Measurements from ENCODE around the gene GATD1.

GATD1 gene

GRCh38 chr11:812390-812789 is 35.1 kb upstream of the GATD1 start:
- no peak for DNase-seq

DNA sequence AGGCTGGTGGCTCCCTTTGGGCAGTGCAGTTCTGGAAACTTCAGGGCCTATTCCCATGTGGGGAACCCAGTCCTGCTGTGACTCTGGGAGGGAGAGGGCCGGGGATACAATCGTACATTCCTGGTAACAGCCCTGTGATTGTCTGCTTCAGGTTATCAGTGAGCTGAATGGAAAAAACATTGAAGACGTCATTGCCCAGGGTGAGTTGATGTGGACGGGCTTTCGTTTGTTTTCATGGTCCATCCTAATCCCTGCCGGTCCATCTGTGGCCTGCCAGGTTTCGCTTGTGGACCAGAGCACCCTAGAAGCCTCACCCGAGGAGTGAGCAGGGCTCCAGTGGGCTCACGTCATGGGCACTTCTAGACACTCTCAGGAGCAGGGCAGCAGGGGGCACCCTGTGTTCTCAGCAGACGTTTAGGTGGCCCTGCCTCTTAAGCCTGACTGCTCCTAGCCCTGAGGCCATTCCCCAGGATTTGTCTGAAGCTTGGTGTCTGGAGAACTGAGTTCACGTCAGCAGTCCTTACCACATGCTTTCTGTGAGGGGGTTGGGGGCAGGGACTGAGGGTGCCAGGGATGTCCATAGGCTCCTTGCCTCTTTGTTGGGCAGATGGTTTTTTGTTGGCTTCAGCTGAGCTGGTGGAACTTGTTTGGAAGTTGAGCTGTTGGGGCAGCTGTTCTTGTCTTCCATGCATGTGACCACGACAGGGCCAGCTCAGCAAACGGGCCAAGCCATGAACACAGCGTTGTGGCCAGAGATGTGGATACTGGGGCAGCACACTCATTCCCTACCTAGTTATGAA is 34.4 kb upstream of the GATD1 start:
- DNase-seq: no peak

DNA sequence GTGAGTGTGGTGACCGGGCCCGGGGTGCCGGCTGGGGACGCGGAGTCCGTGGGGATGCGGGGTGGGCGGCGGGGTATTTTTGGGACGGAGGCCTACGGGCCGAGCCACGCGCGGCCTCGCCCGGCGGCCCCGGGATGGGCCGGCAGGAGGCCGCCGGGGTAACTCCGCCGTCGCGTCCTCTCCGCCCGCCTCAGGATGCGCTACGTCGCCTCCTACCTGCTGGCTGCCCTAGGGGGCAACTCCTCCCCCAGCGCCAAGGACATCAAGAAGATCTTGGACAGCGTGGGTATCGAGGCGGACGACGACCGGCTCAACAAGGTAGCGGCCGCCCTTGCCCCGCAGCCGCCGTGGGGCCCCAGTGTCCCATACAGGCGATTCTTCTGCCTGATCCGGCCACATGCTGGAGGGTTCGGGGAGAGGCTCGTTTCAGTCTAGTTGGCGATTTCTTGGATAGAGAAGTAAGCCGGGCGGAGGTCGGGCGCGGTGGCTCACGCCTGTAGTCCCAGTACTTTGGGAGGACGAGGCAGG is 32.8 kb upstream of the GATD1 start:
- no peak for DNase-seq

GRCh38 chr11:809287-810039 is 32.2 kb upstream of the GATD1 start, which contains the start of gene RPLP2:
TSS of gene RPLP2 (plus strand) at chr11:809967. CDS start at chr11:810235, 268 bp downstream.
- DNase-seq: peak; percentile 61

- no peak for DNase-seq
Observed at GRCh38 chr11:808427-809286, 31.4 kb upstream of the GATD1 start.

DNA sequence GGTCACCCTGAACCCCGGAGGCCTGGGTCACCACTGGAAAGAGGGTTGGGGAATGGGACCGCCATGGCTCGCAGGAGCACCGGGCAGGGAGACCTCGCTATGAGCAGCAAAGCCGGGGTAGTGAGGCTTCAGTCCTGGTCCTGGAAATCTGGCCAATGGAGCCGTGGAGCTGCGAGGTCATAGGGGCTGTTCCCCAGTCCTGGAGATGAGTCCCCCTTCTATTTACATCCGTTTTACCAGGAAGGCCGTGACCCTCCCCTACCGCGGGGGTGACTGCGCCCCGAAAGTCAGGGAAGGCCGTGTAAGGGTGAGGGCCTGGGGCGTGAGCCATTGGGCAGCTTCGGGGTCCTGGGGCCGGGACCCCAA is 27.3 kb upstream of the GATD1 start:
- DNase-seq: no peak

GRCh38 chr11:803770-804598 is 26.7 kb upstream of the GATD1 start:
- DNase-seq: no peak

DNA sequence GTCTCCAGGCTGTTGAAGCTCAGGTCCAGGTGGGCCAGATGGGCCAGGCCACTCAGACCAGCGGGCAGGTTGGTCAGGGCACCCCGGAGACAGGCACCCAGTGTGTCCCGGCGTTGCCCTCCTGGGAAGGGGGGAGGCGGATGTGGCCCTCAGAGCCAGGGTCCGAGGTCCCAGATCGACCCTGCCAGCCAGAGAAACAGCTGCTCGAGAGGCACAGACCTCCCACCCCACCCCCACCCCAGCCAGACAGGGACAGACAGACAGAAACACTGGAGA is 26.1 kb upstream of the GATD1 start:
- DNase-seq: no peak

DNA sequence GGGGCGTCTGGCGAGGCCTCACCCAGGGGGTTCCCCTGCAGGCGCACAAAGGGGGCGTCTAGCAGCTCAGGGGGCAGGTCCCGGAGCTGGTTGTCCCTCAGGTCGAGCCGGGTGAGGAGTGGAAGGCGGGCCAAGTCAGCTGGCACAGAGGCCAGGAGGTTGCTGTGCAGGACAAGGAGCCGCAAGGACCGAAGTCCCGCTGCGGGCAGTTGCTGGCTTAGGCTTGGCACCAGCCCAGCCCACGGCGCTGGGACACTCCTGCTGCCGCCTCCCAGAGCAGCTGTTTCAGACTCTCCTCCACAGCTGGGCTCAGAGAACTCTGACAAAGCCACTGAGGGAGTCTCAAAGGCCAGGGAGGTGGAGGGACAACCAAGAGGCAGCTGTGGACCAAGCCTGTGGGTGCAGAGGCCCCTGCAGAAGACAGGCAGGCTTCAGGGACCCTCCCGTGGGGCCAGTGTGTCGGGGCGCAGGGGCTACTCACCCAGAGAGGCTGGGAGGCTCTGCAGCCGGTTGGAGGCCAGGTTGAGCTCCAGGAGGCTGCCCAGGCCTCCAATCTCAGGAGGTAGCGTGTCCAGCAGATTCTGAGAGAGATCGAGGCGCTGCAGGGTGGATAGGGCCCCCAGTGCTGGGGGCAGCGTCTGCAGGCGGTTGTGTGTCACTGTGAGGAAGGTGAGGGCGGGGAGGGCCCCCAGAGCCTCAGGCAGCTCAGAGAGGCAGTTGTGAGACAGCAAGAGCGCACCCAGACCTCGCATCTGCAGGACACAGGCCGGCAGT is 25.6 kb upstream of the GATD1 start:
- no peak for DNase-seq

- no peak for DNase-seq
Observed at GRCh38 chr11:802018-802617, 24.8 kb upstream of the GATD1 start.

DNA sequence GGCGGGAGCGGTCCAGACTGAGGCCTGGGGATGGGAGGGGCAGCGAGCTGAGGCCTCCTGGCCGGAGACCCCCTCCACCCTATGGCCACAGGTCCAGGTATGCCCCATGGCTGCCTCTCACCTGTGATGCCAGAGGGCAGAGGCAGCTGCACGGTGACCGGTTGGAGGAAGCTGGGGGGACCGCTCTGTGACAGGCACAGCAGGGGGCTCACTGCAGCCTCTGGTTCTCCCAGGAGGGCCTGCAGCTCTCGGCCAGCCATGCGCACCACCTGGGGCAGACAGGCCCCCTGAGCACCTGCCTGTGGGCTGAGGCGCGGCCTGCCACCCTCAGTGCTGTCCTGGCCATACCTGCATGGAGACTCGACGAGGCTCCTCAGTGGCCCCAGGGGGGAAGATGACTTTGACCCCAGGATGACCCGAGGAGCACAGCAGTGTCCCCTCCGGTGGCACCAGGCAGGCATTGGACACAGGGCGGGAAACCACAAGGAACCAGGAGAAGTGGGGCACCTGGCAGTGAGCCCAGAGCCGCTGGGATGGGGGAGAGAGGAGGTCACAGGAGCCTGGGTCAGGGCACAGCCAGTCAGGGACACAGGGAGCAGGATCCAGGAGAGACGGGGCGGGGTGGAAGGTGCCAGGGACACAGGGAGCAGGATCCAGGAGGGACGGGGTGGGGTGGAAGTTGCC is 24.0 kb upstream of the GATD1 start:
- DNase-seq: no peak

GRCh38 chr11:800473-800872 is 23.2 kb upstream of the GATD1 start:
- no peak for DNase-seq

DNA sequence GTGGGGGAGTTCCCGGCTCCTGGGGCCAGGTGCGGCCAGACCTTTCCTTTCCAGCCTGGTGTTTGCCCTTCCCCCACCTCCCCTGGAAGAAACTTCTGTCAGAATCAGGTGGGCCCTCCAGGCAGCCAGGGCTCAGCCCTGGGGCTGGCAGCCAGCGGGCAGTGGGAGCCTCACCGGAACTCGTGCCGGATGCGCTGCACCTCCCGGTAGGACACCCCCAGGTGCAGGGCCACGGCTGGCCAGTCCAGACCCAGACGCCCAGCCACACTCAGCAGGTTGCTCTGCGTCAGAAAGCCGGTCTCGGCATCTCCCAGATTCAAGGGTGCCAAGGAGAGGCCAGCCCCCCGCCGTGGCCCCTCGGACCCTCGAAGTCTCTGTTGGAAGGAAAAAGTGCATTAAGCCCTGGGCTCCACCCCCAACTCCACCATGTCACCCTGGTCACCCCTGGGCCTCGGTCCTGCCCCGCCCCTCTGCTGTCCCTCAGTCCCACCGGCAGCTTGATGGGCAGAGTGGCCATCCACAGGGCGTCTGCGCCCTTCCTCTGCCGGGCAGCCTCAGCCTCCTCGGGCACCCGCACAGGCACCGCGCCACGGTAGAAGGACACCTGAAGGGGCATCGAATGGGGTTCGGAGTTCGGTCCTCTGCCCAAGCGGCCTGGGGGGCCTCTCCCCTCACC is 22.5 kb upstream of the GATD1 start:
- DNase-seq: no peak

DNA sequence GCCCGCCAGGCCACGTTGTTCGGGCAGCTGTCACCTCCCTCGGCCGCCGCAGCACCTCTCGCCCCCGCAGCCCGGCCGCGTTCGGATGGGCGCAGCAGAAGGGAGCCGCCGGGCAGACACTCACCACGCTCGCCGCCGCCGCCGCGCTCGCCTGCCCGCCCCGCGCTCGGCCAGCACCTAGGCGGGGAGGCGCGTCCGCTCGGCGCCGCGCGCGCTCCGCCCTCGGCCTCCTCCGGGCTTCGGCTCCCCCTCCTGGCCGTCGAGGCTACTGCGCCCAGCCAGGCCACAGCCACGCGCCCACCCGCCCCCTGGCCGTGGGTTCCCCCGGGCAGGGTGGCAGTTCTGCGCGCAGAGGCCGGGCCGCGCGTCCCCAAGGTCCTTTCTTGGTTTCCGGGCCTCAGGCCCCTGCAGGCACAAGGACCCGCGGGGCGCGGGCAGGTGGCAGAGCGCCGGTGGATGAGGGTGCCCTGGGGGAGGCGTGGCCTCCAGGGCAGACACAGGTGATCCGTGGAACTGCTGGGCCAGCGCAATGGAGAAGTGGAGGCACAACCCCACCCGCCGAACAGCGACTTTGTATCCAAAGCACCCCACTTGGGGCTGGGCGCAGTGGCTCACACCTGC is 20.9 kb upstream of the GATD1 start, which contains the start of gene SLC25A22:
TSS of gene SLC25A22 (minus strand) at position 189 of the 621 bp plus-strand sequence. CDS start 3,275 bp downstream, outside the sequence.
- DNase-seq: no peak

DNA sequence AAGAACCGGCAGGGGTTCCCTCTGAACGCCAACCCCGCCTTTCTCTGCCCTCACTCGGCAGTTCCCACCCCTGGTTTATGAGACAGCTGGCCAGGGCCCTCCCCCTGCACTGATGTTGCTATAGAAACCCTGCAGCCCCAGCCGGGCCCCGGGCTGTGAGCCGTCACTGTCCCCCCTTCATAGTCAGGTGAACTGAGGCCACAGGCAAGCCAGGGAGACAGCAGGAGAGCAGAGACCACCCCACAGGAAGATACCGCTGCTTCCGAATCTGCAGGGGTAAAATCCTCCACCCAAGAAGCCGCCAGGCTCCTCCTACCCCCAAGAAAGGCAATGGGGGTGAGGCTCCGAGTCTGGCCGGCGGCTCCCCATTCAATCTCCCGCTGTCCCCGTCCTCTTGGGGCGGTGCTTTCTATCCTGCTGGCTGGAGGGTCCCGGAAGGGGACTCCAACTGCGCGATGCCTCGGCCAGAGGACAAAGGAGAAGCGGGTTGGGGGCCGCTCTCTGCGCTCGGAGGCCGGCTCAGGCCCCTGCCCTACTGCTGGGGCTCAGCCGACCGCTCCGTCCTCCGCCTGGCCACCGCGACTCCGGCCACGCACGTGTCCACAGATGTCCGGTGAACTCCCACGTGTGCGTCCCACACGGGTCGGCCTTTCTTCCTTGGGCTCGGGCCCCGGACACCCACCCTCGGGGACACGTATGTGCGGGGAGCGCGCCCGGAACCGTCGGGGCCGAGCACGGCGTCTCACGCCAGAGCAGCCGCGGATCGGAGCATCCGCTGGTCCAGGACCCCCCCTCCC is 20.2 kb upstream of the GATD1 start:
- peak; percentile 13 for DNase-seq

DNA sequence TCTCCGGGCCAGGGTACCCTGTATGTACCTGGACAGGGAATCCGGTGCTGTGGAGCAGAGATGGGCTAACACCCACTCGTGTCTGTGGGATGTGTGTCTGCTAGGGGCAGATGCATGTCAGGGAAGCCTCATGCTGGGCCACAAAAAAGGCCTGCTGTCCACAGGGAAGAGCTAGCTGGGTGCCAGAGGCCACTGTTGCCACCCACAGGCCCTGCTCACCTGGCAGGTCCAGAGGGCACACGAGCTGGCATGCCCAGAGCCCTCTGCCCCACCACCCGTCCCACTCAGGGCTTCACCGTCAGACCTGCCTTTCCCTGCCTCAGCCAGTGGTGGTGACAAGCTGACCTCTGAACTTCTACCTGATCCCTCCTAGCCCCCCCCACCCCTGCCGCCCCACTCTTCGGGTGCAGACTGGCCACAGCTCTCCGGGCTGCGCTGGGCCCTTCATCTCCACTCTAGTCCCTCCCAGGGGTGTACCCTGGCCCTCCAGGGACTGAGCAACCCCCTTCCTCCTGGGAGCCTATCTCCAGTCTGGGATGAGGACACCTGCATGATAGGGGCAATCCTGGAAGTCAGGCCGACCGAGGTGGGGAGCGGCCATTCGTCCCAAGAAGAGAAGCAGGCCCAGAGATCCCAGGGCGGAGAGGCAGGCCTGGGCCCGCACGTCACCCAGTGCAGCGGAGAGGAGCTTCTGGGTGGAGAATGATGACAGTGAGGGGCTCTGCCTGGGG is 19.4 kb upstream of the GATD1 start:
- DNase-seq: no peak

Measured in GF-D8 (cell line).